Erythroblast (primary cell): ENCODE measurements around the gene MAST4.

Experiments used
- GATA1 ChIP-seq: IDR thresholded peaks from 2 replicates; pipeline ENCODE4 v1.6.1; 2011; ENCODE audit warnings: low read depth, mild to moderate bottlenecking, control low read depth, low read length, moderate library complexity
- POLR2A ChIP-seq: IDR thresholded peaks from 2 replicates; pipeline ENCODE4 v1.6.1; 2011; ENCODE audit warnings: mild to moderate bottlenecking, low read length

GRCh38 chr5:67090593-67090992, 494.4 kb downstream of the MAST4 start:
- TF ChIP-seq POLR2A: no peak
- no peak for TF ChIP-seq GATA1
